Measurements from ENCODE around the gene C1orf56. TPM values are rescaled to one million over a fixed set of nuclear protein-coding genes. Genes with fewer than 3 reads are reported as not detected.
A peak's percentile ranks its signal among the peaks of the same experiment; 100 is the strongest.
"Not testable (repeated sequence)": the region's sequence is repeated elsewhere in the genome, so short reads cannot be mapped to it uniquely, and the experiment has no call there.

Gene C1orf56
- total RNA-seq, 1 experiment from 2014 or later, result 0.84 TPM

GRCh38 chr1:151058692-151059091 lies 11.1 kb downstream of the C1orf56 start:
- in situ Hi-C loops (cut with HindIII; ENCODE audit: low pct_unique_long_range_greater_than_20kb, low sequenced_read_pairs), result no loop called here
- DNase-seq (ENCODE audit: low read depth), result no peak

- peak; percentile 84 for DNase-seq (ENCODE audit: low read depth)
- in situ Hi-C loops (cut with HindIII; ENCODE audit: low pct_unique_long_range_greater_than_20kb, low sequenced_read_pairs), result no loop called here
Measured at GRCh38 chr1:151059109-151060006, 11.8 kb downstream of the C1orf56 start, which contains the start of gene CDC42SE1. TSS of gene CDC42SE1 (minus strand) at chr1:151059622. CDS start at chr1:151055730, 3,892 bp downstream.

GRCh38 chr1:151060007-151060656 lies 12.6 kb downstream of the C1orf56 start, which contains the start of gene MLLT11:
TSS of gene MLLT11 (plus strand) at chr1:151060397. CDS start at chr1:151067225, 6,828 bp downstream.
- DNase-seq (ENCODE audit: low read depth), result peak; percentile 87
- in situ Hi-C loops (cut with HindIII; ENCODE audit: low pct_unique_long_range_greater_than_20kb, low sequenced_read_pairs), result no loop called here

- in situ Hi-C loops (cut with HindIII; ENCODE audit: low pct_unique_long_range_greater_than_20kb, low sequenced_read_pairs), result no loop called here
- peak; percentile 74 for DNase-seq (ENCODE audit: low read depth)
Measured at GRCh38 chr1:151060657-151061421, 13.3 kb downstream of the C1orf56 start.

GRCh38 chr1:151061704-151062103 lies 14.2 kb downstream of the C1orf56 start:
- no peak for DNase-seq (ENCODE audit: low read depth)
- in situ Hi-C loops (cut with HindIII; ENCODE audit: low pct_unique_long_range_greater_than_20kb, low sequenced_read_pairs), result no loop called here

- in situ Hi-C loops (cut with HindIII; ENCODE audit: low pct_unique_long_range_greater_than_20kb, low sequenced_read_pairs), result no loop called here
- DNase-seq (ENCODE audit: low read depth), result peak; percentile 70
Measured at GRCh38 chr1:151062741-151063371, 15.3 kb downstream of the C1orf56 start.

- in situ Hi-C loops (cut with HindIII; ENCODE audit: low pct_unique_long_range_greater_than_20kb, low sequenced_read_pairs), result no loop called here
- no peak for DNase-seq (ENCODE audit: low read depth)
Measured at GRCh38 chr1:151065089-151065645, 17.6 kb downstream of the C1orf56 start.

- no peak for DNase-seq (ENCODE audit: low read depth)
Measured at GRCh38 chr1:151067185-151067584, 19.6 kb downstream of the C1orf56 start.

GRCh38 chr1:151069103-151069486 lies 21.5 kb downstream of the C1orf56 start:
- in situ Hi-C loops (cut with HindIII; ENCODE audit: low pct_unique_long_range_greater_than_20kb, low sequenced_read_pairs), result no loop called here
- no peak for DNase-seq (ENCODE audit: low read depth)

More at GRCh38 chr1:151067185-151067584, 19.6 kb downstream of the C1orf56 start:
- in situ Hi-C loops (cut with HindIII; ENCODE audit: low pct_unique_long_range_greater_than_20kb, low sequenced_read_pairs), result no loop called here

- in situ Hi-C loops (cut with HindIII; ENCODE audit: low pct_unique_long_range_greater_than_20kb, low sequenced_read_pairs), result no loop called here
- peak; percentile 93 for DNase-seq (ENCODE audit: low read depth)
Measured at GRCh38 chr1:151070474-151071276, 23.1 kb downstream of the C1orf56 start, which contains the start of gene GABPB2. TSS of gene GABPB2 (plus strand) at chr1:151070761. CDS start at chr1:151088190, 17,429 bp downstream.

GRCh38 chr1:151072224-151072623 lies 24.7 kb downstream of the C1orf56 start:
- in situ Hi-C loops (cut with HindIII; ENCODE audit: low pct_unique_long_range_greater_than_20kb, low sequenced_read_pairs), result no loop called here

GRCh38 chr1:151085953-151086559 lies 38.5 kb downstream of the C1orf56 start:
- no peak for DNase-seq (ENCODE audit: low read depth)
- in situ Hi-C loops (cut with HindIII; ENCODE audit: low pct_unique_long_range_greater_than_20kb, low sequenced_read_pairs), result no loop called here

More at GRCh38 chr1:151072224-151072623, 24.7 kb downstream of the C1orf56 start:
- DNase-seq (ENCODE audit: low read depth), result no peak

- in situ Hi-C loops (cut with HindIII; ENCODE audit: low pct_unique_long_range_greater_than_20kb, low sequenced_read_pairs), result loop anchor here (10.0 kb wide), 1 partner anchor 147 kb away; no protein-coding TSS in a partner anchor
- not testable (repeated sequence) for DNase-seq (ENCODE audit: low read depth)
Measured at GRCh38 chr1:151097426-151097825, 49.9 kb downstream of the C1orf56 start.

- no peak for DNase-seq (ENCODE audit: low read depth)
- in situ Hi-C loops (cut with HindIII; ENCODE audit: low pct_unique_long_range_greater_than_20kb, low sequenced_read_pairs), result loop anchor here (10.0 kb wide), 1 partner anchor 147 kb away; no protein-coding TSS in a partner anchor
Measured at GRCh38 chr1:151098126-151098525, 50.6 kb downstream of the C1orf56 start.
